Measurements from ENCODE around the gene TMEM134. TPM values are rescaled to one million over a fixed set of nuclear protein-coding genes. Genes with fewer than 3 reads are reported as not detected.

TMEM134 gene
- total RNA-seq, 1 experiment from 2014 or later, result 73.5 TPM

DNA sequence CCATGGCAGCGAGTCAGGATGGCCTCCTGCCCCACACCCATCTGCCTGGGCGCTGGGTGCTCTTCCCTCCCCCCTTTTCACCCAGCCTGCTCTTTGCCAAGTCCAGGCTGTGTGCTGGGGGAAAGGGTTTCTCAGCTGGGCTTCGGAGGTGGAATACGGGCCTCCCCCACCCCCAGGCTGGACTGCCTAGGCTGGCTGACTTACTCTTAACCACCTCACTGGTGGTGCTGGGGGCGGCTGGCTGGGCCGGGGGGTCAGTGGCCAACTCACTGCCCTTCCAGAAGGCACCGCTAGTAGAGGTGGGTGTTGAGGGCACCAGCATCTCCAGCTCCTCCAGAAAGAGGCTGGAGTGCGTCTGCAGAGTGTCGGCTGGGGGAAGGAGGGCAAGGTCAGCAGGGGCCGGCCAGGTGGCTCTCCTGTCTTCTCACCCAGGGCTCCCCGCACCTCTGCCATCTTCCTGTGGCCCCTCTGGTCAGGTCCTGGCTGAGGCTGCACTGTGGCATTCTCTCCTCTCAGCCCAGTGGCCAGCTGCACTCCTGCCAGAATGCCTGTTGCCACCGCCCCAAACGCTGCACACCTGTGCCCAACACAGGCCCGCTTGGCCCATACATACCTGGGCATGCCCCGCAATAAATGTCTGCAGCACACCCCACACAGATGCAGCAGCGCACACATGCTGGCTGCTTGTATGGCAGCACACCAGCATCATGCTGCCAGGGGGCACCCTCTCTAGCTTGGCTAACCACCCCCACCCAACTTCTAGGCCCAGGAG lies 26.4 kb upstream of the TMEM134 start:
- DNase-seq (no peak), ATAC-seq (no peak)
- ChIA-PET POLR2A (ENCODE audit: unreplicated experiment) (interaction anchor here (0.7 kb wide), 1 partner anchor 88 kb away, joined by 3 read pairs; no protein-coding TSS in a partner anchor), CTCF (no interaction called here)
- Histone ChIP-seq H3K9me2 (replicated peaks; ENCODE audit: low read length) (no peaks in the 10 kb centered on the region), H3K9me3 (ENCODE audit: low read length) (no peaks in the 10 kb centered on the region), H3K4me3 (ENCODE audit: low read length) (no peak overlapping the region), H2AFZ (ENCODE audit: low read length) (no peak overlapping the region), H3K4me2 (ENCODE audit: low read length) (no peak overlapping the region), H3K4me1 (ENCODE audit: insufficient read depth, low read length) (no peaks in the 10 kb centered on the region), H3F3A (ENCODE audit: low read length, unreplicated experiment) (no peaks in the 10 kb centered on the region), H3K9ac (ENCODE audit: low read length) (no peak overlapping the region), H3K79me2 (ENCODE audit: low read length) (no peaks in the 10 kb centered on the region), H4K20me1 (ENCODE audit: low read length) (no peaks in the 10 kb centered on the region), H3K36me3 (ENCODE audit: low read depth, low read length) (no peaks in the 10 kb centered on the region; the same call in 1 of the 2 replicates), H3K27ac (ENCODE audit: low read length) (no peak overlapping the region), H3K27me3 (ENCODE audit: low read length) (no peaks in the 10 kb centered on the region)
- no TSS peak for BruUV-seq (replicated peaks)
- TF ChIP-seq EZH2 (IDR thresholded peaks at IDR 0.05; ENCODE audit: low read length, unreplicated experiment) (no peak), EZH2phosphoT487 (IDR thresholded peaks at IDR 0.05; ENCODE audit: borderline replicate concordance, low read length) (no peak)
- TF ChIP-seq, protein P1, sequence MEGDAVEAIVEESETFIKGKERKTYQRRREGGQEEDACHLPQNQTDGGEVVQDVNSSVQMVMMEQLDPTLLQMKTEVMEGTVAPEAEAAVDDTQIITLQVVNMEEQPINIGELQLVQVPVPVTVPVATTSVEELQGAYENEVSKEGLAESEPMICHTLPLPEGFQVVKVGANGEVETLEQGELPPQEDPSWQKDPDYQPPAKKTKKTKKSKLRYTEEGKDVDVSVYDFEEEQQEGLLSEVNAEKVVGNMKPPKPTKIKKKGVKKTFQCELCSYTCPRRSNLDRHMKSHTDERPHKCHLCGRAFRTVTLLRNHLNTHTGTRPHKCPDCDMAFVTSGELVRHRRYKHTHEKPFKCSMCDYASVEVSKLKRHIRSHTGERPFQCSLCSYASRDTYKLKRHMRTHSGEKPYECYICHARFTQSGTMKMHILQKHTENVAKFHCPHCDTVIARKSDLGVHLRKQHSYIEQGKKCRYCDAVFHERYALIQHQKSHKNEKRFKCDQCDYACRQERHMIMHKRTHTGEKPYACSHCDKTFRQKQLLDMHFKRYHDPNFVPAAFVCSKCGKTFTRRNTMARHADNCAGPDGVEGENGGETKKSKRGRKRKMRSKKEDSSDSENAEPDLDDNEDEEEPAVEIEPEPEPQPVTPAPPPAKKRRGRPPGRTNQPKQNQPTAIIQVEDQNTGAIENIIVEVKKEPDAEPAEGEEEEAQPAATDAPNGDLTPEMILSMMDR (conservative IDR thresholded peaks at IDR 0.05; ENCODE audit: low read depth, low read length), result no peak
- intact Hi-C loops (cut with micrococcal nuclease), result no loop called here

GRCh38 chr11:67494371-67495233 lies 25.6 kb upstream of the TMEM134 start:
- Histone ChIP-seq H3K9me2 (replicated peaks; ENCODE audit: low read length) (no peaks in the 10 kb centered on the region), H3K9ac (ENCODE audit: low read length) (no peak overlapping the region), H3K4me1 (ENCODE audit: insufficient read depth, low read length) (no peaks in the 10 kb centered on the region), H4K20me1 (ENCODE audit: low read length) (no peaks in the 10 kb centered on the region), H3K27me3 (ENCODE audit: low read length) (no peaks in the 10 kb centered on the region), H3K4me2 (ENCODE audit: low read length) (no peak overlapping the region), H3F3A (ENCODE audit: low read length, unreplicated experiment) (no peaks in the 10 kb centered on the region), H3K27ac (ENCODE audit: low read length) (no peak overlapping the region), H3K4me3 (ENCODE audit: low read length) (no peak overlapping the region), H3K79me2 (ENCODE audit: low read length) (no peaks in the 10 kb centered on the region), H3K36me3 (ENCODE audit: low read depth, low read length) (no peaks in the 10 kb centered on the region; the same call in 1 of the 2 replicates), H3K9me3 (ENCODE audit: low read length) (no peaks in the 10 kb centered on the region), H2AFZ (ENCODE audit: low read length) (no peak overlapping the region)
- no peak for ATAC-seq
- ChIA-PET CTCF (no interaction called here), POLR2A (ENCODE audit: unreplicated experiment) (interaction anchor here (0.7 kb wide), 1 partner anchor 88 kb away, joined by 3 read pairs; no protein-coding TSS in a partner anchor)
- intact Hi-C loops (cut with micrococcal nuclease), result no loop called here
- TF ChIP-seq, protein P1 (conservative IDR thresholded peaks at IDR 0.05; ENCODE audit: low read depth, low read length), result no peak
- DNase-seq, result no peak
- BruUV-seq (replicated peaks), result no TSS peak
